ENCODE data around the gene ATP5F1C. TPM values are rescaled to one million over a fixed set of nuclear protein-coding genes. Genes with fewer than 3 reads are reported as not detected.

ATP5F1C gene
- total and polyA plus RNA-seq, 2 experiments from 2014 or later, result 332 to 537 TPM

- TF ChIP-seq, protein P1, sequence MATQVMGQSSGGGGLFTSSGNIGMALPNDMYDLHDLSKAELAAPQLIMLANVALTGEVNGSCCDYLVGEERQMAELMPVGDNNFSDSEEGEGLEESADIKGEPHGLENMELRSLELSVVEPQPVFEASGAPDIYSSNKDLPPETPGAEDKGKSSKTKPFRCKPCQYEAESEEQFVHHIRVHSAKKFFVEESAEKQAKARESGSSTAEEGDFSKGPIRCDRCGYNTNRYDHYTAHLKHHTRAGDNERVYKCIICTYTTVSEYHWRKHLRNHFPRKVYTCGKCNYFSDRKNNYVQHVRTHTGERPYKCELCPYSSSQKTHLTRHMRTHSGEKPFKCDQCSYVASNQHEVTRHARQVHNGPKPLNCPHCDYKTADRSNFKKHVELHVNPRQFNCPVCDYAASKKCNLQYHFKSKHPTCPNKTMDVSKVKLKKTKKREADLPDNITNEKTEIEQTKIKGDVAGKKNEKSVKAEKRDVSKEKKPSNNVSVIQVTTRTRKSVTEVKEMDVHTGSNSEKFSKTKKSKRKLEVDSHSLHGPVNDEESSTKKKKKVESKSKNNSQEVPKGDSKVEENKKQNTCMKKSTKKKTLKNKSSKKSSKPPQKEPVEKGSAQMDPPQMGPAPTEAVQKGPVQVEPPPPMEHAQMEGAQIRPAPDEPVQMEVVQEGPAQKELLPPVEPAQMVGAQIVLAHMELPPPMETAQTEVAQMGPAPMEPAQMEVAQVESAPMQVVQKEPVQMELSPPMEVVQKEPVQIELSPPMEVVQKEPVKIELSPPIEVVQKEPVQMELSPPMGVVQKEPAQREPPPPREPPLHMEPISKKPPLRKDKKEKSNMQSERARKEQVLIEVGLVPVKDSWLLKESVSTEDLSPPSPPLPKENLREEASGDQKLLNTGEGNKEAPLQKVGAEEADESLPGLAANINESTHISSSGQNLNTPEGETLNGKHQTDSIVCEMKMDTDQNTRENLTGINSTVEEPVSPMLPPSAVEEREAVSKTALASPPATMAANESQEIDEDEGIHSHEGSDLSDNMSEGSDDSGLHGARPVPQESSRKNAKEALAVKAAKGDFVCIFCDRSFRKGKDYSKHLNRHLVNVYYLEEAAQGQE (IDR thresholded peaks at IDR 0.05; ENCODE audit: unreplicated experiment), result no peak
- TF ChIP-seq ZNF114 (CRISPR knock-in tag; IDR thresholded peaks at IDR 0.05), result no peak
- TF ChIP-seq CREB1 (CRISPR knock-in tag; IDR thresholded peaks at IDR 0.05; ENCODE audit: low read depth), result no peak
- TF ChIP-seq ZNF462 (CRISPR knock-in tag; IDR thresholded peaks at IDR 0.05), result no peak
Observed at GRCh38 chr10:7856678-7857077, 68.7 kb downstream of the ATP5F1C start (continued).

DNA sequence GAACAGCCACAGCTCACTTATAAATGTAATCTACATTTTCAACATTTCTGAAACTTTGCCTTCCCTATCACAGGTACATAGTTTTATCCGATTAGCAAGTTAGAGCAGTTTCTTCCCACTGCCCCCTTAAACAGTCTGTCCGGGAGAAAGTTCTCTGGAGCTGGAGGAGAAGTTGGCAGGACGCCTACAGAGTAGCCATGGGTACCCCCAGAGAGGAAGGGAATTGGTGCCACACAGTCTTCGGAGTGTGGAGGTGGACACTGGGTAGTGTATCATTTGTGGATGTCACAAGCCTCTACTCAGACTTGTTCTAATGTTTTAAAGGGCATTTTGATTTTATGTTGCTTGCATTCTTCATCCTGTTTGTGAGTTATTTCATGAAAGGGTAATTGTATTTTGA lies 69.3 kb downstream of the ATP5F1C start:
- Histone ChIP-seq H3K27me3 (ENCODE audit: insufficient read depth) (no peaks in the 10 kb centered on the region), H3K27ac (ENCODE audit: low read depth) (no peak overlapping the region), H2AFZ (no peak overlapping the region), H3K4me2 (no peak overlapping the region), H3K9me2 (ENCODE audit: insufficient read depth) (no peaks in the 10 kb centered on the region), H3K4me1 (ENCODE audit: insufficient read depth) (peaks cover 16% of the 10 kb centered on the region), H4K20me1 (replicated peaks; ENCODE audit: insufficient read depth) (no peaks in the 10 kb centered on the region), H3K79me2 (replicated peaks; ENCODE audit: insufficient read depth) (peaks cover 14% of the 10 kb centered on the region), H3K36me3 (ENCODE audit: insufficient read depth) (peaks cover 6% of the 10 kb centered on the region; the same call in 1 of the 2 replicates), H3K4me3 (no peak overlapping the region), H3F3A (replicated peaks; ENCODE audit: low read depth) (no peaks in the 10 kb centered on the region)
- Mint-ChIP-seq H3K4me3 (no peak overlapping the region), H3K27me3 (ENCODE audit: insufficient read depth, low read depth, poor library complexity) (peaks cover 1% of the 10 kb centered on the region), H3K27ac (no peak overlapping the region), H3K9me3 (peaks cover 19% of the 10 kb centered on the region), H3K36me3 (ENCODE audit: low read depth) (peaks cover 21% of the 10 kb centered on the region; the same call in 2 of the 3 replicates), H3K4me1 (peaks cover 24% of the 10 kb centered on the region)
- DNase-seq (ENCODE audit: low spot score), result no peak
- ATAC-seq, result no peak
- no peak for TF ChIP-seq ZNF462 (CRISPR knock-in tag; IDR thresholded peaks at IDR 0.05)
- TF ChIP-seq JUNB (IDR thresholded peaks at IDR 0.05; ENCODE audit: unreplicated experiment), result no peak

Data from GM23338 (cell line).